ENCODE data around the gene CERS4. TPM values are rescaled to one million over a fixed set of nuclear protein-coding genes. Genes with fewer than 3 reads are reported as not detected.
A peak's percentile ranks its signal among the peaks of the same experiment; 100 is the strongest.

Gene CERS4
- total RNA-seq, 1 donor from 2014 or later, result 26.0 TPM

DNA sequence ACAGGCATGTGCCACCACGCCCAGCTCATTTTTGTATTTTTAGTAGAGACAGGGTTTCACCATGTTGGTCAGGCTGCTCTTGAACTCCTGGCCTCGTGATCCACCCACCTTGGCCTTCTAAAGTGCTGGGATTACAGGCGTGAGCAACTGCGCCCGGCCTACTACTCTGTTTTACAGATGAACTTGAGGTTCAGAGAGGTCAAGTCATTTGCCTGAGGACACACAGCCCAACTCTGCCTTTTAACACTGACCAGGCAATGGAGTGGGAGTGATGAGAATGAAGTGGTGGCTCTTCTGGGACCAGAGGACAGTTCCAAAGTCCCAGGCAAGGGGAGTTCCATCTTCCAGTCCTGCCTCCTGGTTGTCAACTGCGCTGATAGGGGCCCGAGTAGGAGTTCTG lies 41.4 kb downstream of the CERS4 start:
- Mint-ChIP-seq H3K9me3 (ENCODE audit: low read depth) (peaks cover 4% of the 10 kb centered on the region), H3K27me3 (ENCODE audit: low read depth) (no peaks in the 10 kb centered on the region), H3K36me3 (ENCODE audit: low read depth) (peaks cover 2% of the 10 kb centered on the region), H3K27ac (ENCODE audit: unreplicated experiment) (no peak overlapping the region), H3K4me1 (ENCODE audit: low read depth) (no peaks in the 10 kb centered on the region), H3K4me3 (ENCODE audit: unreplicated experiment) (no peak overlapping the region)
- no peak for DNase-seq (ENCODE audit: low spot score)
- TF ChIP-seq, protein P1, sequence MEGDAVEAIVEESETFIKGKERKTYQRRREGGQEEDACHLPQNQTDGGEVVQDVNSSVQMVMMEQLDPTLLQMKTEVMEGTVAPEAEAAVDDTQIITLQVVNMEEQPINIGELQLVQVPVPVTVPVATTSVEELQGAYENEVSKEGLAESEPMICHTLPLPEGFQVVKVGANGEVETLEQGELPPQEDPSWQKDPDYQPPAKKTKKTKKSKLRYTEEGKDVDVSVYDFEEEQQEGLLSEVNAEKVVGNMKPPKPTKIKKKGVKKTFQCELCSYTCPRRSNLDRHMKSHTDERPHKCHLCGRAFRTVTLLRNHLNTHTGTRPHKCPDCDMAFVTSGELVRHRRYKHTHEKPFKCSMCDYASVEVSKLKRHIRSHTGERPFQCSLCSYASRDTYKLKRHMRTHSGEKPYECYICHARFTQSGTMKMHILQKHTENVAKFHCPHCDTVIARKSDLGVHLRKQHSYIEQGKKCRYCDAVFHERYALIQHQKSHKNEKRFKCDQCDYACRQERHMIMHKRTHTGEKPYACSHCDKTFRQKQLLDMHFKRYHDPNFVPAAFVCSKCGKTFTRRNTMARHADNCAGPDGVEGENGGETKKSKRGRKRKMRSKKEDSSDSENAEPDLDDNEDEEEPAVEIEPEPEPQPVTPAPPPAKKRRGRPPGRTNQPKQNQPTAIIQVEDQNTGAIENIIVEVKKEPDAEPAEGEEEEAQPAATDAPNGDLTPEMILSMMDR (IDR thresholded peaks at IDR 0.05), result no peak

DNA sequence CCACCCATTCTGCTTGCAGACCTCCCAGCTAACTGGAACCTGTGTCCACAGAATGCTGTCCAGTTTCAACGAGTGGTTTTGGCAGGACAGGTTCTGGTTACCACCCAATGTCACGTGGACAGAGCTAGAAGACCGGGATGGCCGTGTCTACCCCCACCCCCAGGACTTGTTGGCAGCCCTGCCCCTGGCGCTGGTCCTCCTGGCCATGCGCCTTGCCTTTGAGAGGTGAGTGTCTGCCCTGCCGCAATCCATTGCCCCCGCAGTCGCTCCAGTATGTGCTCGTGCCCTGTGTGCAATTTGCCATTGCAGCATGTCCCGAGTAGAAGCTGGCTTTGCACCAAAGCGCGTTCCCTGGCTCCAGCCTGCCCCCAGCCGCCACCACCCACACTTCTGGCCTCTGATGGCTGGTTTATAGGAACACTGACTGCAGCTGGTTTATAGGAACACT lies 41.9 kb downstream of the CERS4 start:
- TF ChIP-seq, protein P1 (IDR thresholded peaks at IDR 0.05), result no peak
- Mint-ChIP-seq H3K4me1 (ENCODE audit: low read depth) (no peaks in the 10 kb centered on the region), H3K36me3 (ENCODE audit: low read depth) (peaks cover 2% of the 10 kb centered on the region), H3K27me3 (ENCODE audit: low read depth) (no peaks in the 10 kb centered on the region), H3K4me3 (ENCODE audit: unreplicated experiment) (no peak overlapping the region), H3K27ac (ENCODE audit: unreplicated experiment) (no peak overlapping the region), H3K9me3 (ENCODE audit: low read depth) (peaks cover 4% of the 10 kb centered on the region)
- DNase-seq (ENCODE audit: low spot score), result no peak

DNA sequence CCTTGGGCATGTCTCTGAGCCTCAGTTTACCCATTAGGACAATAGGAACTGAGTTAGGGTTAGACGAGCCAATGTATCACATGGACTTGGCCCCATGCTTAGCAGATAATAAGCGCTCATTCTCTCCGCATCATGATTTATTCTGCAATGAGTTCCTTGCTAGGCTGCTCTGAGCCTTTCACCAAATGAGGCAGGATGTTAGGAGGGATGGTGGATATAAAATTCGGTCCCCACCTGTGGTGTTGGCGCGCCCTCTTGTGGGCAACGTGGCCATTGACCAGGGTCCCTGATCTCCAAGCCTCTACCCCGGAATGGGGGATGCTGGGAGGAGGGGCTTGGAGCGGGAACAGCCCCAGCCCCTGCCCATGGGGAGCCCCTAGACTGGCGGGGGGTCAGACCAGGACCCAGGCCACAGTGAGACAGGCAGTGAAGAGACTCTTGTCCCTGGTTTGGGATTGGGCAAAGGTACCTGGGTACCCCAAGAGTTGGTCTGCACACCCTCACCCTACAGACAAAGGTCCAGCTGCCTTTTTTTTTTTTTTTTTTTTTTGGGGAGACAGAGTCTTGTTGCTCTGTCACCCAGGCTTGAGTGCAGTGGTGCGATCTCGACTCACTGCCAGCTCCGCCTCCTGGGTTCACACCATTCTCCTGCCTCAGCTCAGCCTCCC lies 43.9 kb downstream of the CERS4 start:
- Mint-ChIP-seq H3K27ac (ENCODE audit: unreplicated experiment) (no peak overlapping the region), H3K9me3 (ENCODE audit: low read depth) (peaks cover 3% of the 10 kb centered on the region), H3K27me3 (ENCODE audit: low read depth) (no peaks in the 10 kb centered on the region), H3K4me1 (ENCODE audit: low read depth) (no peaks in the 10 kb centered on the region), H3K36me3 (ENCODE audit: low read depth) (peaks cover 6% of the 10 kb centered on the region), H3K4me3 (ENCODE audit: unreplicated experiment) (no peak overlapping the region)
- no peak for DNase-seq (ENCODE audit: low spot score)
- TF ChIP-seq, protein P1 (IDR thresholded peaks at IDR 0.05), result peak; percentile 97

DNA sequence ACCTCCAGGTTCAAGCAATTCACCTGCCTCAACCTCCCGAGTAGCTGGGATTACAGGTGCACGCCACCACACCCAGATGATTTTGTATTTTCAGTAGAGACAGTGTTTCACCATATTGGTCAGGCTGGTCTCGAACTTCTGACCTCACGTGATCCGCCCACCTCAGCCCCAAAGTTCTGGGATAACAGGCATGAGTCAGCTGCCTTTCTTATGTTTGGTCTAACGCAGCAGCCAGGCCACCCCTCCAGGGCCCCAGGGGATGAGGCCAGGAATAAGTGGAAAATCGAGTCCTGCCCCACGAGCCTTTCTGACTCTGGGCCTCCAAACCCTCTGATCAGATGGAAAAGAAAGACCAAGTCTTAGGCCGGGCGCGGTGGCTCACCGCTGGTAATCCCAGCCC lies 44.5 kb downstream of the CERS4 start:
- TF ChIP-seq, protein P1 (IDR thresholded peaks at IDR 0.05), result no peak
- H3K36me3 Mint-ChIP-seq (ENCODE audit: low read depth), result peaks cover 7% of the 10 kb centered on the region
- no peak for DNase-seq (ENCODE audit: low spot score)
- H3K27me3 Mint-ChIP-seq (ENCODE audit: low read depth), result no peaks in the 10 kb centered on the region
- no peaks in the 10 kb centered on the region for H3K9me3 Mint-ChIP-seq (ENCODE audit: low read depth)
- no peak overlapping the region for H3K27ac Mint-ChIP-seq (ENCODE audit: unreplicated experiment)
- H3K4me1 Mint-ChIP-seq (ENCODE audit: low read depth), result no peaks in the 10 kb centered on the region
- no peak overlapping the region for H3K4me3 Mint-ChIP-seq (ENCODE audit: unreplicated experiment)

DNA sequence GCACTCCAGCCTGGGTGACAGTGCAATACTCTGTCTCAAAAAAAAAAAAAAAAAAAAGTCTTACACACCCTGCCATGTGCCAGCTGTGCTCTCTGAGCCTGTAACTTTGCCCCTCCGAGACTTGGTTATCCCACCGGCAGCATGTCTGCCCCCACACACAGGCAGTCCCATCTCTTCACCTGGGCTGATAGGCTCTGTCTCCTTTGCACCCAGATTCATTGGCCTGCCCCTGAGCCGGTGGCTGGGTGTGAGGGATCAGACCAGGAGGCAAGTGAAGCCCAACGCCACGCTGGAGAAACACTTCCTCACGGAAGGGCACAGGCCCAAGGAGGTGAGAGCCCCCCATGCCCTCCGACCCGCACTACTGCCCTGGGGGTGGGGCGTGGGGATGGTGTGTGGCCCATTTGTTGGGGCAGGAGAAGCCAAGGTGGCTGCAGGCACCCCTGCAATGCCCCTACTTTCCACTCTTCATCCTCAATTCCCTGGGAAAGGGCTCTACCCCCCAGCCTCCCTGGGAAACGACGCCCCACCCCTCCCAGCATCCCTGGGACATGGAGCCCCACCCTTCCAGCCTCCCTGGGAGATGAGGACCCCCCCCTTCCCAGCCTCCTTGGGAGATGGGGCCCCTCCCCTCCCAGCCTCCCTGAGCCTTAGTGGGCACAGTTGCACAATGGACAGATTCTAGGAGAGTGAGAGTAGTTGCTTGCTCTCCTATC lies 45.3 kb downstream of the CERS4 start:
- Mint-ChIP-seq H3K4me3 (ENCODE audit: unreplicated experiment) (no peak overlapping the region), H3K27me3 (ENCODE audit: low read depth) (no peaks in the 10 kb centered on the region), H3K4me1 (ENCODE audit: low read depth) (no peaks in the 10 kb centered on the region), H3K9me3 (ENCODE audit: low read depth) (no peaks in the 10 kb centered on the region), H3K36me3 (ENCODE audit: low read depth) (peaks cover 7% of the 10 kb centered on the region), H3K27ac (ENCODE audit: unreplicated experiment) (no peak overlapping the region)
- TF ChIP-seq, protein P1 (IDR thresholded peaks at IDR 0.05), result no peak
- no peak for DNase-seq (ENCODE audit: low spot score)

All from chondrocyte (in vitro differentiated cells).